ENCODE data around the gene PHYKPL. TPM values are rescaled to one million over a fixed set of nuclear protein-coding genes. Genes with fewer than 3 reads are reported as not detected.

PHYKPL gene
- total RNA-seq, 1 experiment from 2014 or later, result 37.7 TPM

DNA sequence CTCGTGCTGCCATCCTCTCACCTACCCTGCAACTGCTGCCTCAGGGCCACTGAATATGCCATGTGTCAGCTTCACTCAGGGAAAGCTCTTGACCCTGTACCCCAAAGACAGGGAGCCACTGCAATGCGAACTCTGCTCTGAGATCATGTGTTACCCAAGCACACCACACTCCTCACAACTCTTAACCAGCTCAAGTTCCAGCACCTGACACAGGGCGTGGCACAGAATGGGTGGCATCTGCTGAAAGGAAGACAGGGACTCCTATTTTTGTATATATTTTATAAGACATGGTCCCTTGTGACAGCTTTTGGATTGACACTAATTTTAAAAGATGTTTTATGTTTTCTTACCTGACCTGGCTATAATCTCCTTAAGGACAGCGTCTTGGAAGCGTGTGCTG is 10.7 kb downstream of the PHYKPL start:
- H3K9me3 ChIP-seq, result no peaks in the 10 kb centered on the region
- peaks cover 84% of the 10 kb centered on the region for H3K36me3 ChIP-seq
- no peak for DNase-seq
- no peaks in the 10 kb centered on the region for H3K27me3 ChIP-seq
- H3K4me3 ChIP-seq, result no peak overlapping the region

- DNase-seq, result no peak
- Histone ChIP-seq H3K27me3 (no peaks in the 10 kb centered on the region), H3K36me3 (peaks cover 84% of the 10 kb centered on the region), H3K9me3 (no peaks in the 10 kb centered on the region), H3K4me3 (no peak overlapping the region)
These were observed 11.3 kb downstream of the PHYKPL start for GRCh38 chr5:178221282-178221681.

DNA sequence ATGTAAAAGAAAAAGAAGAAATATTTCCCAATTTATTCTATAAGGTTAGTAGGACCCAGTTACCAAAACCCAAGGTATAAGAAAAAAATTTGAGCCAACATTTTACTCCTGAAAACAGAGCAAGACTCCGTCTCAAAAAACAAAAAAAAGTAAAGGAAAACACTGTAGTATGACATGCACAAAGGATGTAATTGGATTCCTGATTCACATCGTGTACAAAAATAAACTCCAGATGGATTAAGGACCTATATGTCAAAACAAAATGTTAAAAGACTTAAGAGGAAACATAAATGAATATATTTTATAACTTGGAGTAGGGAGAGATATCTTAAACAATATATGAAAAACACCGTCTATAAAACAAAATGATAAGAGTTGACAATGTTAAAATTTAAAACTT is 13.8 kb downstream of the PHYKPL start:
- no peak for DNase-seq
- no peak overlapping the region for H3K4me3 ChIP-seq
- peaks cover 84% of the 10 kb centered on the region for H3K36me3 ChIP-seq
- no peaks in the 10 kb centered on the region for H3K9me3 ChIP-seq
- no peaks in the 10 kb centered on the region for H3K27me3 ChIP-seq

GRCh38 chr5:178218237-178218776 is 14.3 kb downstream of the PHYKPL start:
- Histone ChIP-seq H3K4me3 (no peak overlapping the region), H3K36me3 (peaks cover 84% of the 10 kb centered on the region), H3K27me3 (no peaks in the 10 kb centered on the region), H3K9me3 (no peaks in the 10 kb centered on the region)
- DNase-seq, result no peak

DNA sequence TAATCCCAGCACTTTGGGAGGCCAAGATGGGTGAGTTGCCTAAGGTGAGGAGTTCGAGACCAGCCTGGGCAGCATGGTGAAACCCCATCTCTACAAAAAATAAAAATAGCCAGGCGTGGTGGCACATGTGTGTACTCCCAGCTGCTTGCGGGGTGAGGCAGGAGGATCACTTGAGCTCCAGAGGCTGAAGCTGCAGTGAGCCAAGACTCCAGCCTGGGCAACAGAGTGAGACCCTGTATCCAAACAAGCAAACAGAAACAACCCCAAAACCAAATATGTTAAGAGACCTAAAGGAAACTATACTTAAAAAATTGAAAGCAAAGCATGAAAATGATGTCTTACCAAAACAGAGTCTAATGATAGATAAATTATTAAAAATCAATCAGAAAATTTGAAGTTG is 15.8 kb downstream of the PHYKPL start:
- no peaks in the 10 kb centered on the region for H3K27me3 ChIP-seq
- H3K36me3 ChIP-seq, result peaks cover 84% of the 10 kb centered on the region

GRCh38 chr5:178216088-178216534 is 16.5 kb downstream of the PHYKPL start:
- no peaks in the 10 kb centered on the region for H3K27me3 ChIP-seq
- DNase-seq, result no peak
- H3K9me3 ChIP-seq, result no peaks in the 10 kb centered on the region
- no peak overlapping the region for H3K4me3 ChIP-seq
- peaks cover 84% of the 10 kb centered on the region for H3K36me3 ChIP-seq

More for the DNA sequence above, 15.8 kb downstream of the PHYKPL start:
- DNase-seq, result no peak
- Histone ChIP-seq H3K9me3 (no peaks in the 10 kb centered on the region), H3K4me3 (no peak overlapping the region)

- Histone ChIP-seq H3K27me3 (no peaks in the 10 kb centered on the region), H3K4me3 (no peak overlapping the region), H3K9me3 (no peaks in the 10 kb centered on the region), H3K36me3 (peaks cover 88% of the 10 kb centered on the region)
- DNase-seq, result no peak
These were observed 17.2 kb downstream of the PHYKPL start for GRCh38 chr5:178215280-178216002.

DNA sequence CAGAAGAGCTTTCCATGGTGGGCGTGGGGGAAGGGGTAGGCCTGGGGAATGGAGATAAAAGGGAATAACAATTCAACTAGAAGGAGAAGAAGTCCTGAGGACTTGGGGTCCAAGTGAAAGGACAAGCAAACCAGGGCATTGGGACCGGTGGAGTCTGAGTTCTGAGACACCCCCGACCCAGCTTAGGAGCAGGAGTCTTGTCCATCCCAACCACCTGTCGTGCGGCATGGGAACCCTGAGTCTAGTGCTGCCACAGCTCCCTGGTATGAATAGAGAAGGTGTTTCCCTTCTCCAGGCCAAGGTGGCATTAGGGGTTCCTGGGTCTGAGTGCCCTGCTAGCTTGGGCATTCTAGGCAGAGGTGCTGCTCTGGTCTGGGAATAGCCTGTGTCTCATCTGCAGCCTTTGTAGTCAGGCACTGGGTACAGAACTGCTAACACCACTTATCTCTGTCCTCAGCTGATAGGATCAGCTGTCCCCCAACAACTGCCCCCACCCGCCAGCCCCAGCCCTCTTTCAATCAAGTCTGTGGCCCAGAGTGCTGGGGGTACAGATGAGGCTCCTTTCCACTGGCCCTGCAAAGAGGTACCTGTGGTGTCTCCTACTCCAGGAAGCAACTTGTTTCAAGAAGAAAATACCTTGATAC is 18.3 kb downstream of the PHYKPL start:
- Histone ChIP-seq H3K4me3 (no peak overlapping the region), H3K36me3 (peaks cover 90% of the 10 kb centered on the region), H3K27me3 (no peaks in the 10 kb centered on the region), H3K9me3 (no peaks in the 10 kb centered on the region)
- DNase-seq, result no peak

DNA sequence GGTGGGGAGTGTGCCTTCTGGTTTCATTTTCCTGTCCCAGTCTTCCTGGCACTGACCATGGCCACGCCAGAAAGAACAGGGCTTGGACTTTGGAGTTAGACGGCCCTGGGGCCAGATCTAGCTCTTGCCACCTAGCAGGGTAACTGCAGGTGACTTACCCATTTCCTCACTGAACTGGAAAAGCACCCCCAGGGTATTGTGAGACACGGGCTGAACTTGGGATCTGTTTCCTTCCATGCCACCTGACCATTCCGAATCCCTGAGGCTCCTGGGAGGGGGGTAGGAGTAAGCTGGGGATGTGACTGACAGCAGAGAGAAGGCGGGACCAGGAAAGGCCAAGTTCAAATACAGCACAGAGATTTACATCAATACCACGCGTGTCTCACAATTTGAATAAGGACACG is 18.9 kb downstream of the PHYKPL start:
- Histone ChIP-seq H3K4me3 (no peak overlapping the region), H3K9me3 (no peaks in the 10 kb centered on the region), H3K36me3 (peaks cover 93% of the 10 kb centered on the region), H3K27me3 (no peaks in the 10 kb centered on the region)
- no peak for DNase-seq

GRCh38 chr5:178213003-178213461 is 19.6 kb downstream of the PHYKPL start:
- no peaks in the 10 kb centered on the region for H3K27me3 ChIP-seq
- H3K9me3 ChIP-seq, result no peaks in the 10 kb centered on the region
- no peak for DNase-seq
- no peak overlapping the region for H3K4me3 ChIP-seq
- H3K36me3 ChIP-seq, result peaks cover 94% of the 10 kb centered on the region

DNA sequence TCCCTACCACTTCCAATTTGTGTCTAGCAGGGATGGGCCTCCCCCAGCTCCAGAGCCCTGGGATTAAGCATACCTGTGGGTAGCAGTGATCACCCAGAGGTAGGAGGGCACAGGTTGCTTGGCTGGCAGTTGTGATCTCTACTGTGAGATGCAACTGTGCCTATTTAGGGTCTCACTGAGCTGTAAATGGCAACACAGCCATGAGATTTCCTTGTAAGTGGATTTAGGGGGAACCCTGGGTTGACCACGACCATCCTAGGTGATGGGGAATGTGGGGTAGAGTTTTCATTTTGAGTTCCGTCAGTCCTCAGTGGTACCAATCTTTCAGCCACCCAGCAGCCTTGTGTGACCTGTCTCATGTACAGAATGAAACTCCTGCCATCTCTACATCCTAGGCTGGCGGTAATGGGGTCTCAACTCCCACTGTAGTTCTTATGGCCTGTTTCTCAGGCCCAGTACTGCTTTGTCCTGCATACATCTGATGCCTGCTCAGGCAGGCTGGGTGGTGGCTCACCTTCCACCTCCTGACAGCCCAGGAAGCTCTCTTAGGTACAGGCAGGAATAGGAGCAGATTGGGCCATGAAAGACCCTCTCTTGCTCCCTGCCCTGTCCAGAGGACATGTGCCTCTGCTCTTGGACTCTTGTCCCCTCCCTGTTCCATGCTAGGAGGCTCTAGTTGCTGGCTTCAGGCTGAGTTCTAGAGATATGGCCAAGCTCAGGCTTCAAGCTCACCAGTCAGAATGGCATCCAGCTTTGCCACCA is 20.2 kb downstream of the PHYKPL start:
- no peak for DNase-seq
- peaks cover 100% of the 10 kb centered on the region for H3K36me3 ChIP-seq
- no peak overlapping the region for H3K4me3 ChIP-seq
- H3K9me3 ChIP-seq, result no peaks in the 10 kb centered on the region
- no peaks in the 10 kb centered on the region for H3K27me3 ChIP-seq

DNA sequence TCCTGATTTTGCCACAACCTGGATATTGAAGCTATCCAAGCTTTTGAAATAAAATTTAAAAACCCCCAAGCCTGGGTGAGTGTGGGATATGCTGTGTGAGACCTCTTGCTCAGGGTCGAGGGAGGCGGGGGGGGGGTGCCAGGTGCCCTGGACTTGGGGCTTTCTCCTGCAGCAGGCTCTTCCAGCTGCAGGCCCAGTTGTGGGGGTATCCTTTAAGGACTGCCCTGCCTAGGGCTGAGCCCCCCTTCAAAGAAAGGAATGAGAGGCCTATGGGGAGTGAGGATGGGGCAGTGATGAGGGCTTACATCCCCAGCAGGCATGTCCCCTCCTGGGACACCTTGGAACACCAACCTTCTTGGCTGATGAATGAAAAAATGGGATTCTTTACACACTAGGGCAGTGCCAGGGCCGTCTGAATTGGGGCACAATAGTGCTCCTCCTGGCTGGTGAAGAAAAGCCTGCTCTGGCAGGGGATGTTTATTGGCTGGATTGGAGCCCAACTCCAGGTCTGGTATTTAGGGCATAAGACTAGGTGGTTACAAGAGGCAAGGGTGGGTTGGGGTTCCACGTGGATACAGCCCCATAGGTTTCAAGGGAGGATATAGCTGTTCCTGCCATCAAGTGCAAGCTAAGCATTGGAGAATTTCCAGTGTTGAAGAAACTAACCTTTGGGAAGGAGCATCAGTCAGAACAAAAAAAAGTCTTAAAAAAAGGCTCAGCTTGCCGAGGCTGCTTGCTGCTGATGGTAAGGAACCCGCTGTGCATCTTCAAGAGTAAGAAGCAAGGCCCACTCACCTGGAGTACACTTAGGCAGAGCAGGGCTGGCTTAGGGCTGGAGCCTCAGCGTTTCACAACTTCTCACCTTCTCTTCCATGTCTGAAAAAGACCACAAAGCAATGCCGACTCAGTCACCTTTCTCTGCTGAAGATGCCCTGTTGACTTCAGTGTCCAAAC is 21.2 kb downstream of the PHYKPL start:
- Histone ChIP-seq H3K27me3 (no peaks in the 10 kb centered on the region), H3K9me3 (no peaks in the 10 kb centered on the region), H3K4me3 (no peak overlapping the region), H3K36me3 (peaks cover 100% of the 10 kb centered on the region)
- DNase-seq, result no peak

DNA sequence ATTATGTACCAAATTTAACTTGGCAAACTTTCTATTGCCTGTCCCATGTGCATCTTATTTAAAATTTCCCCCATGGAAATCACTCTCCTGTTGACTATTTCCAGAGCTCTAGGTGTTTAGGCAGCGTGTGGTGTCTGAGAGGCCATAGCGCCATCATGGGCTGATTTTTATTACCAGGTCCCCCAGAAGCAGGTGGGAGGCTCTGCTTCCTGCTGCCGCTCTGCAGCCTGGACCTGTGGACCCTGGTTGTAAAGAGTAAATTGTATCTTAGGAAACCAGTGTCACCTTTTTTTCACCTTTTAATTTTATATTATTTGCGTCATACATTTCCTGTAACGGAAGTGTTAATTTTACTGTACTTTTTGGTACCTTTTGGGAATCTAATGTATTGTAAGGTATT is 21.9 kb downstream of the PHYKPL start:
- no peak for DNase-seq
- Histone ChIP-seq H3K27me3 (no peaks in the 10 kb centered on the region), H3K4me3 (no peak overlapping the region), H3K9me3 (no peaks in the 10 kb centered on the region), H3K36me3 (peaks cover 100% of the 10 kb centered on the region)

DNA sequence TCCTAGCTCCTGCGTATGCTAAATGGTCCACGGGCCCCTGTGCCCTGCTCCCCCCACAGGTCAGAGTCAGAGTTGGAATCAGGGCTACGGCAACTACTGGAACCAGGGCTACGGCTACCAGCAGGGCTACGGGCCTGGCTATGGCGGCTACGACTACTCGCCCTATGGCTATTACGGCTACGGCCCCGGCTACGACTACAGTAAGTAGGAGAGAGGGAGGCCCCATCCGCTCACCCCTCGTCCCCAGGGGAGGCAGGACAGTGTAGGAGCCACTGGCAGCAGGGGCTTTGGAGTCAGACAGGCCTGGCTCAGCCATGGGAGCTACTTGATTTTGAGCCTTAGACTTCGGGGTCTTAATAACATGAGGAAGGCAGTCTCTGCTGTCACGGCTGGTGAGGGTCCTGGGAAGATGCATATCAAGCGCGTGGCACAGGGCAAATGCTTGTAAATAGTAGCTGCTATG is 22.5 kb downstream of the PHYKPL start:
- Histone ChIP-seq H3K9me3 (no peaks in the 10 kb centered on the region), H3K4me3 (no peak overlapping the region), H3K36me3 (peaks cover 99% of the 10 kb centered on the region), H3K27me3 (no peaks in the 10 kb centered on the region)
- DNase-seq, result no peak

- Histone ChIP-seq H3K27me3 (no peaks in the 10 kb centered on the region), H3K9me3 (no peaks in the 10 kb centered on the region), H3K4me3 (no peak overlapping the region), H3K36me3 (peaks cover 93% of the 10 kb centered on the region)
- no peak for DNase-seq
These were observed 23.1 kb downstream of the PHYKPL start for GRCh38 chr5:178209334-178210072.
